Measurements from ENCODE around the gene AKT2.

DNA sequence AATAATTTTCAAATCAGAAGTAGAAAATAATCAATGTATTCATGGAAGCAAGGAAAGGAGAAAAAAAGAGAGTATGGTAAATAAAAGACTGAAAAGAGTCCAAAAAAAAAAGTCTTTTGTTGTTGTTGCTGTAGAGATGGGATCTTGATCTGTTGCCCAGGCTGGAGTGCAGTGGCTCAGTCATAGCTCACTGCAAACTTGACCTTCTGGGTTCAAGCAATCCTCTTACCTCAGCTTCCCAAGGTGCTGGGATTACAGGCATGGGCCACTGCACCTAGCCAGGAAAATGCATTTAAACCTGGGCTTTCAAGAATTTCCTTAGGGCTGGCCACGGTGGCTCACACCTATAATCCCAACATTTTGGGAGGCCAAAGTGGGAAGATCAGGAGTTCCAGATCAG lies 100.9 kb downstream of the AKT2 start:
- TF ChIP-seq, protein P1, sequence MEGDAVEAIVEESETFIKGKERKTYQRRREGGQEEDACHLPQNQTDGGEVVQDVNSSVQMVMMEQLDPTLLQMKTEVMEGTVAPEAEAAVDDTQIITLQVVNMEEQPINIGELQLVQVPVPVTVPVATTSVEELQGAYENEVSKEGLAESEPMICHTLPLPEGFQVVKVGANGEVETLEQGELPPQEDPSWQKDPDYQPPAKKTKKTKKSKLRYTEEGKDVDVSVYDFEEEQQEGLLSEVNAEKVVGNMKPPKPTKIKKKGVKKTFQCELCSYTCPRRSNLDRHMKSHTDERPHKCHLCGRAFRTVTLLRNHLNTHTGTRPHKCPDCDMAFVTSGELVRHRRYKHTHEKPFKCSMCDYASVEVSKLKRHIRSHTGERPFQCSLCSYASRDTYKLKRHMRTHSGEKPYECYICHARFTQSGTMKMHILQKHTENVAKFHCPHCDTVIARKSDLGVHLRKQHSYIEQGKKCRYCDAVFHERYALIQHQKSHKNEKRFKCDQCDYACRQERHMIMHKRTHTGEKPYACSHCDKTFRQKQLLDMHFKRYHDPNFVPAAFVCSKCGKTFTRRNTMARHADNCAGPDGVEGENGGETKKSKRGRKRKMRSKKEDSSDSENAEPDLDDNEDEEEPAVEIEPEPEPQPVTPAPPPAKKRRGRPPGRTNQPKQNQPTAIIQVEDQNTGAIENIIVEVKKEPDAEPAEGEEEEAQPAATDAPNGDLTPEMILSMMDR (IDR thresholded peaks at IDR 0.05 in 2 of 3, conservative IDR thresholded peaks at IDR 0.05 in 1 of 3; ENCODE audit: borderline replicate concordance in 1 of 3, insufficient read depth in 1 of 3, low read depth in 2 of 3, low read length in 2 of 3) = no peak
- TF ChIP-seq POLR2AphosphoS5 (IDR thresholded peaks at IDR 0.05; ENCODE audit: low read depth, low read length) (no peak), POLR2A (IDR thresholded peaks at IDR 0.05; ENCODE audit: borderline replicate concordance, extremely low read depth, insufficient read depth, insufficient read length) (no peak), EZH2 (IDR thresholded peaks at IDR 0.05) (no peak), FOSL1 (IDR thresholded peaks at IDR 0.05; ENCODE audit: low read depth) (no peak), ZNF274 (IDR thresholded peaks at IDR 0.05; ENCODE audit: low read depth, low read length) (no peak), MAX (IDR thresholded peaks at IDR 0.05) (no peak), JUND (IDR thresholded peaks at IDR 0.05) (no peak), TCF7L2 (IDR thresholded peaks at IDR 0.05; ENCODE audit: borderline replicate concordance, extremely low read depth, insufficient read depth, insufficient read length) (no peak)
- TF ChIP-seq, protein P2, sequence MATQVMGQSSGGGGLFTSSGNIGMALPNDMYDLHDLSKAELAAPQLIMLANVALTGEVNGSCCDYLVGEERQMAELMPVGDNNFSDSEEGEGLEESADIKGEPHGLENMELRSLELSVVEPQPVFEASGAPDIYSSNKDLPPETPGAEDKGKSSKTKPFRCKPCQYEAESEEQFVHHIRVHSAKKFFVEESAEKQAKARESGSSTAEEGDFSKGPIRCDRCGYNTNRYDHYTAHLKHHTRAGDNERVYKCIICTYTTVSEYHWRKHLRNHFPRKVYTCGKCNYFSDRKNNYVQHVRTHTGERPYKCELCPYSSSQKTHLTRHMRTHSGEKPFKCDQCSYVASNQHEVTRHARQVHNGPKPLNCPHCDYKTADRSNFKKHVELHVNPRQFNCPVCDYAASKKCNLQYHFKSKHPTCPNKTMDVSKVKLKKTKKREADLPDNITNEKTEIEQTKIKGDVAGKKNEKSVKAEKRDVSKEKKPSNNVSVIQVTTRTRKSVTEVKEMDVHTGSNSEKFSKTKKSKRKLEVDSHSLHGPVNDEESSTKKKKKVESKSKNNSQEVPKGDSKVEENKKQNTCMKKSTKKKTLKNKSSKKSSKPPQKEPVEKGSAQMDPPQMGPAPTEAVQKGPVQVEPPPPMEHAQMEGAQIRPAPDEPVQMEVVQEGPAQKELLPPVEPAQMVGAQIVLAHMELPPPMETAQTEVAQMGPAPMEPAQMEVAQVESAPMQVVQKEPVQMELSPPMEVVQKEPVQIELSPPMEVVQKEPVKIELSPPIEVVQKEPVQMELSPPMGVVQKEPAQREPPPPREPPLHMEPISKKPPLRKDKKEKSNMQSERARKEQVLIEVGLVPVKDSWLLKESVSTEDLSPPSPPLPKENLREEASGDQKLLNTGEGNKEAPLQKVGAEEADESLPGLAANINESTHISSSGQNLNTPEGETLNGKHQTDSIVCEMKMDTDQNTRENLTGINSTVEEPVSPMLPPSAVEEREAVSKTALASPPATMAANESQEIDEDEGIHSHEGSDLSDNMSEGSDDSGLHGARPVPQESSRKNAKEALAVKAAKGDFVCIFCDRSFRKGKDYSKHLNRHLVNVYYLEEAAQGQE (IDR thresholded peaks at IDR 0.05; ENCODE audit: low read depth) = no peak
- TF ChIP-seq, protein P3, sequence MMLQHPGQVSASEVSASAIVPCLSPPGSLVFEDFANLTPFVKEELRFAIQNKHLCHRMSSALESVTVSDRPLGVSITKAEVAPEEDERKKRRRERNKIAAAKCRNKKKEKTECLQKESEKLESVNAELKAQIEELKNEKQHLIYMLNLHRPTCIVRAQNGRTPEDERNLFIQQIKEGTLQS (IDR thresholded peaks at IDR 0.05) = no peak
